HG03439 (cell line): ENCODE results near the gene TEF.
A peak's percentile ranks its signal among the peaks of the same experiment; 100 is the strongest.
"Not testable (repeated sequence)": the region's sequence is repeated elsewhere in the genome, so short reads cannot be mapped to it uniquely, and the experiment has no call there.

ENCODE experiments used
- ATAC-seq: cut with Tn5 transposase; IDR thresholded peaks from one replicate; pipeline ENCODE4 v1.9.1; 2021; ENCODE audit warnings: mild to moderate bottlenecking, moderate library complexity; ENCODE audit not compliant: unreplicated experiment

TEF gene

GRCh38 chr22:41417622-41418390 is 36.1 kb downstream of the TEF start:
- no peak for ATAC-seq

- ATAC-seq: no peak
Observed at GRCh38 chr22:41418717-41419116, 37.0 kb downstream of the TEF start.

- no peak for ATAC-seq
Observed at GRCh38 chr22:41425660-41426365, 44.1 kb downstream of the TEF start.

GRCh38 chr22:41429232-41429950 is 47.6 kb downstream of the TEF start:
- ATAC-seq: no peak

GRCh38 chr22:41429951-41430332 is 48.2 kb downstream of the TEF start:
- ATAC-seq: no peak

- no peak for ATAC-seq
Observed at GRCh38 chr22:41431656-41432055, 49.9 kb downstream of the TEF start.

- ATAC-seq: not testable (repeated sequence)
Observed at GRCh38 chr22:41433480-41433879, 51.7 kb downstream of the TEF start.

GRCh38 chr22:41434361-41435003 is 52.7 kb downstream of the TEF start:
- ATAC-seq: not testable (repeated sequence)

- ATAC-seq: no peak
Observed at GRCh38 chr22:41435560-41435959, 53.8 kb downstream of the TEF start.

GRCh38 chr22:41436322-41437113 is 54.8 kb downstream of the TEF start:
- ATAC-seq: no peak

- no peak for ATAC-seq
Observed at GRCh38 chr22:41437198-41437597, 55.5 kb downstream of the TEF start.

GRCh38 chr22:41440511-41440910 is 58.8 kb downstream of the TEF start:
- ATAC-seq: not testable (repeated sequence)

GRCh38 chr22:41442240-41442792 is 60.6 kb downstream of the TEF start:
- ATAC-seq: no peak

- ATAC-seq: peak; percentile 52
Observed at GRCh38 chr22:41444360-41445128, 62.8 kb downstream of the TEF start.

GRCh38 chr22:41445129-41446056 is 63.7 kb downstream of the TEF start:
- no peak for ATAC-seq

- ATAC-seq: no peak
Observed at GRCh38 chr22:41446057-41446501, 64.3 kb downstream of the TEF start.

- peak; percentile 40 for ATAC-seq
Observed at GRCh38 chr22:41446639-41447434, 65.1 kb downstream of the TEF start, which contains the start of gene TOB2. TOB2 (minus strand) TSS chr22:41446801; CDS start chr22:41437345, 9,456 bp downstream.
